Naive thymus-derived CD8-positive, alpha-beta T cell (primary cell): ENCODE results near the gene NUB1. TPM values are rescaled to one million over a fixed set of nuclear protein-coding genes. Genes with fewer than 3 reads are reported as not detected.

Experiments used
- ATAC-seq, 2 donors: fragments of 150-1000 bp; cut with Tn5 transposase in 1 of 2; sonication (Bioruptor Pico), chemical (Tn5 transposase) in 1 of 2; 1 replicate in 1 of 2; 2 replicates in 1 of 2; pipeline ENCODE4 v1.10.0; 2021; ENCODE audit warnings: mild to moderate bottlenecking in 2 of 2, moderate library complexity in 2 of 2
- POLR2A ChIA-PET: fragments of 350-600 bp; sonication (Branson Sonifier 250); formaldehyde crosslinking; loops from one replicate; lab custom pipeline; 2021; ENCODE audit warnings: antibody characterized with exemption; lab: Charles Lee
- DNase-seq, 10 donors: peaks; one replicate each; pipeline versions ENCODE4 v3.0.0 to v3.0.0-alpha.2; 2020 to 2022
- H3K27ac Mint-ChIP-seq, 10 donors: one replicate each; pipeline ENCODE4 v1.8.0; 2020 to 2022; ENCODE audit warnings: mild to moderate bottlenecking in 10 of 10, mixed read lengths in 10 of 10, moderate library complexity in 4 of 10, inconsistent platforms in 1 of 10
- H3K27me3 Mint-ChIP-seq, 5 donors: one replicate each; pipeline ENCODE4 v1.8.0; 2021 to 2022; ENCODE audit warnings: mixed read lengths in 5 of 5
- H3K36me3 Mint-ChIP-seq, 3 donors: one replicate each; pipeline ENCODE4 v1.8.0; 2020 to 2022; ENCODE audit warnings: mixed read lengths in 3 of 3, mild to moderate bottlenecking in 2 of 3, inconsistent platforms in 1 of 3
- H3K4me1 Mint-ChIP-seq, 4 donors: one replicate each; pipeline ENCODE4 v1.8.0; 2021 to 2022; ENCODE audit warnings: mixed read lengths in 4 of 4
- H3K4me3 Mint-ChIP-seq, 10 donors: one replicate each; pipeline ENCODE4 v1.8.0; 2020 to 2022; ENCODE audit warnings: mild to moderate bottlenecking in 10 of 10, mixed read lengths in 10 of 10, moderate library complexity in 6 of 10, inconsistent platforms in 1 of 10
- H3K9me3 Mint-ChIP-seq, 9 donors: one replicate each; pipeline ENCODE4 v1.8.0; 2020 to 2022; ENCODE audit warnings: mixed read lengths in 9 of 9, mild to moderate bottlenecking in 3 of 9, inconsistent platforms in 1 of 9, moderate library complexity in 1 of 9
- polyA plus RNA-seq, 3 donors: library from polyadenylated mRNA; unstranded; fragments of 300-500 nt; fragmentation: Illumina TruSeq; gene quantifications; one replicate each; pipeline ENCODE4 v1.2.3, GENCODE V29; 2021
- total RNA-seq, 8 experiments: library from RNA in 2 of 8; stranded (reverse) in 2 of 8; gene quantifications; one replicate each; pipeline ENCODE4 v1.2.3 and lab custom pipeline; 2021 to 2026

Gene NUB1
- total and polyA plus RNA-seq, 5 experiments from 2014 or later: 66.1 to 109 (median 70.7) TPM

GRCh38 chr7:151386301-151387160 is 44.9 kb downstream of the NUB1 start:
- DNase-seq: no peak
- peaks cover 9 to 21% (median 15%) of the 10 kb centered on the region in 4 donors for H3K4me1 Mint-ChIP-seq
- peak overlapping the region in 1 of 10 donors; percentile 21 for H3K27ac Mint-ChIP-seq
- H3K4me3 Mint-ChIP-seq: no peak overlapping the region
- no peaks in the 10 kb centered on the region for H3K9me3 Mint-ChIP-seq
- ATAC-seq: no peak
- peaks cover 6 to 14% (median 10%) of the 10 kb centered on the region in 5 donors for H3K27me3 Mint-ChIP-seq
- POLR2A ChIA-PET: no interaction called here
- H3K36me3 Mint-ChIP-seq: no peaks in the 10 kb centered on the region

- POLR2A ChIA-PET: no interaction called here
- Mint-ChIP-seq H3K9me3 (no peaks in the 10 kb centered on the region), H3K36me3 (no peaks in the 10 kb centered on the region), H3K4me1 (peaks cover 5 to 17% (median 11%) of the 10 kb centered on the region in 4 donors), H3K27ac (peak overlapping the region in 1 of 10 donors; percentile 7), H3K4me3 (no peak overlapping the region), H3K27me3 (peaks cover 5 to 14% (median 10%) of the 10 kb centered on the region in 5 donors)
- ATAC-seq (no peak), DNase-seq (no peak)
Measured at GRCh38 chr7:151387161-151388006, 45.8 kb downstream of the NUB1 start.

DNA sequence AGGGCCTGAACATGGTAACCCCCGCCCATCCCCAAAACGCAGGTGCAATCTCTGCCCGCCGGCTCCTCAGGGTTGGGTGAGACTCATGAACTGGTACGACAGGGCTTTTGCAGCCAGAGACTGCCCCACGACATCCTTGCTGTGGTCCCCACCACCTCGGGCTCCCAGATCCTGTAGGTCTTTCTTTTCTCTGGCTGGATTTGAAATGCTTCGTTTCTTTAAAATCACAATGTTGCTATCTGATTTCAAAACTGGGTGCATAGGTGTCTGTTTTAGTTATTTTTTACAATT is 46.3 kb downstream of the NUB1 start:
- Mint-ChIP-seq H3K4me3 (no peak overlapping the region), H3K36me3 (no peaks in the 10 kb centered on the region)

GRCh38 chr7:151388430-151388829 is 46.8 kb downstream of the NUB1 start:
- Mint-ChIP-seq H3K4me3 (no peak overlapping the region), H3K36me3 (no peaks in the 10 kb centered on the region), H3K27ac (peak overlapping the region in 1 of 10 donors; percentile 63), H3K9me3 (no peaks in the 10 kb centered on the region), H3K4me1 (peaks cover 2 to 14% (median 9%) of the 10 kb centered on the region in 4 donors), H3K27me3 (peaks cover 3 to 14% (median 7%) of the 10 kb centered on the region in 5 donors)
- no peak for DNase-seq
- ATAC-seq: no peak
- POLR2A ChIA-PET: no interaction called here

More for the DNA sequence above, 46.3 kb downstream of the NUB1 start:
- peak in 1 of 10 donors; percentile 35 for DNase-seq
- POLR2A ChIA-PET: no interaction called here
- peaks cover 2 to 14% (median 8%) of the 10 kb centered on the region in 4 donors for H3K4me1 Mint-ChIP-seq
- no peaks in the 10 kb centered on the region for H3K9me3 Mint-ChIP-seq
- no peak for ATAC-seq
- H3K27me3 Mint-ChIP-seq: peaks cover 3 to 14% (median 7%) of the 10 kb centered on the region in 5 donors
- no peak overlapping the region for H3K27ac Mint-ChIP-seq

DNA sequence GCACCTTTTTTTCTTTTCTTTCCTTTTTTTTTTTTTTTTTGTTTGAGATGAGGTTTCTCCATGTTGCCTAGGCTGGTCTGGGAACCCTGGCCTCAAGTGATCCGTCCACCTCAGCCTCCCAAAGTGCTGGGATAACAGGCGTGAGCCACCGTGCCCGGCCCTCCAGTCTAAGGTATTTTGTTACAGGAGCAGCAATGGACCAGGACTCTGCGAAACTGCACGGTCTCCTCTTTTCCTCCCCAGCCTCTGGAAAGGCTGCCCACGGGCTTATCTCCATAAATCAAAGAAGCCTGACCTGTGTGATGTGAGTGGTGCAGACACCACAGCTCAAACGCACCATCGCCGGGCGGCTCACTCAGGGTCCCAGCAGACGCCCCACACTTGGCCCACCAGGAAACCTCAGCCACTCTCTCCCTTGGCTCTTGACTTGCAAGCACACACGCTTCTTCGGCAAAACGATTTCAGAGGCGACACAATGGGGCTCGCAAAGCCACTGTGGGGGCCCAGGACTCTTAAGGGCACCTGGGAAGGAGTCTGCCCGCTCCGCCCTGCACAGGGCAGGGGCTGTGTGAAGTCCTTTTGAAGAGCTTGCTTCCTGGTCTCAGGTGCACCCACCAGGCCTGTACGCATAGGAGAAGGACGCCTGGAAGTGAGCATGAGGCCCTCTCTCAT is 47.6 kb downstream of the NUB1 start:
- DNase-seq: peak in 1 of 10 donors; percentile 37
- Mint-ChIP-seq H3K4me1 (peaks cover 2 to 14% (median 9%) of the 10 kb centered on the region in 4 donors), H3K4me3 (peak overlapping the region in 1 of 10 donors; percentile 14), H3K27me3 (peaks cover 4 to 14% (median 5%) of the 10 kb centered on the region in 5 donors), H3K9me3 (no peaks in the 10 kb centered on the region), H3K36me3 (no peaks in the 10 kb centered on the region), H3K27ac (no peak overlapping the region)
- no peak for ATAC-seq
- POLR2A ChIA-PET: no interaction called here

- Mint-ChIP-seq H3K27ac (peak overlapping the region in 2 of 10 donors; percentile 29 to 41), H3K9me3 (no peaks in the 10 kb centered on the region), H3K36me3 (no peaks in the 10 kb centered on the region), H3K4me1 (peaks cover 2 to 14% (median 9%) of the 10 kb centered on the region in 4 donors), H3K4me3 (peak overlapping the region in 5 of 10 donors; percentile 9 to 63 (median 33)), H3K27me3 (peaks cover 1 to 14% (median 4%) of the 10 kb centered on the region in 5 donors)
- DNase-seq: no peak
- POLR2A ChIA-PET: interaction anchor here (0.7 kb wide), 1 partner anchor 34 kb away, joined by 3 read pairs; no protein-coding TSS in a partner anchor
- peak in 1 of 2 donors; percentile 16 for ATAC-seq
Measured at GRCh38 chr7:151389768-151390597, 48.4 kb downstream of the NUB1 start.

- DNase-seq (peak in 1 of 10 donors; percentile 19), ATAC-seq (peak in 1 of 2 donors; percentile 12)
- Mint-ChIP-seq H3K27ac (no peak overlapping the region), H3K4me1 (peaks cover 2 to 14% (median 9%) of the 10 kb centered on the region in 4 donors), H3K36me3 (no peaks in the 10 kb centered on the region), H3K4me3 (peak overlapping the region in 4 of 10 donors; percentile 6 to 33 (median 12)), H3K27me3 (peaks cover 1 to 14% (median 4%) of the 10 kb centered on the region in 5 donors), H3K9me3 (no peaks in the 10 kb centered on the region)
- POLR2A ChIA-PET: interaction anchor here (0.5 kb wide), 1 partner anchor 10 kb away, joined by 5 read pairs; no protein-coding TSS in a partner anchor
Measured at GRCh38 chr7:151390598-151391357, 49.2 kb downstream of the NUB1 start.

DNA sequence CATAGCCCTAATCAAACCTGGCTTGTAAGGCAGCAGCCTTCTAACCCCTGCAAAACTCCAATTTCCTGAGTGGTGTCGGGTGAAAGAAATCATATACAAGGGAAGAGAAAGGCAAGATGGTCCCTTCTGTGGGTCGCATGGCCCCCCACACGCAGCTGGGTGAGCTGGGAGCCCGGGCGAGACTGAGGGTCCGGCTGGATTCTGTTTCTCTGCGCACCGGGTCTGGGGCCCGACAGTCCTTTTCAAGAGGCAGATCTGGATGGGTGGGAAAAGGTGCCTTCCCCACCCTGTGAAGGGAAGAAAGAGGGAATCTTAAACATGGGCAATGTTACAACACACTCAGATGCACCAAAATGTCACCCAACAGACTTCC is 49.7 kb downstream of the NUB1 start:
- Mint-ChIP-seq H3K36me3 (no peaks in the 10 kb centered on the region), H3K27ac (no peak overlapping the region), H3K4me1 (peaks cover 2 to 14% (median 9%) of the 10 kb centered on the region in 4 donors), H3K27me3 (peaks cover 1 to 8% (median 4%) of the 10 kb centered on the region in 5 donors), H3K9me3 (no peaks in the 10 kb centered on the region), H3K4me3 (no peak overlapping the region)
- POLR2A ChIA-PET: interaction anchor here (0.5 kb wide), 1 partner anchor 11 kb away, joined by 5 read pairs; no protein-coding TSS in a partner anchor
- ATAC-seq (no peak), DNase-seq (peak in 1 of 10 donors; percentile 46)

- DNase-seq (no peak), ATAC-seq (no peak)
- POLR2A ChIA-PET: no interaction called here
- H3K27ac Mint-ChIP-seq: peak overlapping the region in 1 of 10 donors; percentile 27
- no peaks in the 10 kb centered on the region for H3K9me3 Mint-ChIP-seq
- H3K4me1 Mint-ChIP-seq: peaks cover 2 to 16% (median 9%) of the 10 kb centered on the region in 4 donors
- peaks cover 1 to 4% (median 4%) of the 10 kb centered on the region in 5 donors for H3K27me3 Mint-ChIP-seq
- H3K36me3 Mint-ChIP-seq: no peaks in the 10 kb centered on the region
- no peak overlapping the region for H3K4me3 Mint-ChIP-seq
Measured at GRCh38 chr7:151392002-151392401, 50.4 kb downstream of the NUB1 start.

DNA sequence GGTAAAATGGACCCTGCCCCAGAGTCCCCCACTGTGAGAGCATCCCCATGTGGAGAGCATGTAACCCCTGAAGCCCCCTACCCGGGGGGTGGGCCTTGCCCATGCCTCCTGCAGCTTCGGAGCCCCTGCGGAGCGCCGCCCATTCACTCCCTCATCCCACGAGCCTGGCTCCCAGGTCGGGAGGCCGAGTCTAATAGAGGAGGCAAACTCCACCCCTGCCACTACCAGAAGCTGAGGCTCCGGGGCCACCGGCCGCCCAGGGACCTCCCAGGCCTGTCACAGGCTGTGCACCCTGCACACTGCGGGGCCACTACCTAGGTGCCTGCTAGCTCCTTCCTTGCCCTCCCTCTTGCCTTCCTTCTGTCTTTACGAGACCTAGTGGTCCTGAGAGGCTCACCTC is 50.8 kb downstream of the NUB1 start:
- peaks cover 4 to 20% (median 9%) of the 10 kb centered on the region in 4 donors for H3K4me1 Mint-ChIP-seq
- peak overlapping the region in 1 of 10 donors; percentile 56 for H3K27ac Mint-ChIP-seq
- ATAC-seq: no peak
- H3K4me3 Mint-ChIP-seq: no peak overlapping the region
- peaks cover 0 to 4% (median 4%) of the 10 kb centered on the region in 5 donors for H3K27me3 Mint-ChIP-seq
- no peaks in the 10 kb centered on the region for H3K9me3 Mint-ChIP-seq
- no peak for DNase-seq
- H3K36me3 Mint-ChIP-seq: no peaks in the 10 kb centered on the region
- POLR2A ChIA-PET: no interaction called here
